OCI-LY7 (cell line): ENCODE measurements around the gene LHFPL6.

ENCODE experiments used
- CTCF ChIP-seq: fragments of 200-600 bp; sonication (generic); conservative IDR thresholded peaks from 2 replicates; pipeline ENCODE4 v1.5.1; 2014; ENCODE audit warnings: mild to moderate bottlenecking, antibody characterized with exemption, low read length, moderate library complexity, mixed read lengths
- EZH2phosphoT487 ChIP-seq: fragments of 200-600 bp; sonication (generic); IDR thresholded peaks from 2 replicates; pipeline ENCODE4 v1.6.1; 2018; ENCODE audit warnings: low read depth, borderline replicate concordance, mild to moderate bottlenecking, mixed run types, antibody characterized with exemption, low read length, moderate library complexity, mixed read lengths

DNA sequence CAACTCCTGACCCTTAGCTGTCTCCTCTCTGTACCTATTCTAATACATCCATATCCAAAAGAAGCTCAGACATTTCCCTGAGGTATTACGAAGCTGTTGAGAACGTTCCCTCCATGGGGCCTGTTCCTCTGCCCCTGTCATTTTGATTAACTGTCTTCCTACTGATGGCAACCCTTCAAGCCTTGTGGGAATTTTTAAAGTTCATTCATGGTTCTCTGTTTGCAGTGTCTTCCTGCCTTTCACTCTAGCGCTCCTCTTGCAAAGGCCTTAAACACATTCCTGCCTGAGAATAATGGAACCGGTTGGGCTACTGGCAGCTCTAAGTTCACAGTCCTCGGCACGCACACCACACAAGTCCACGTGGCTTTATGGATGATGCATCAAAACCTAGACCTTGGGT, 66.1 kb downstream of the LHFPL6 start:
- TF ChIP-seq CTCF (no peak), EZH2phosphoT487 (no peak)
